ENCODE data around the gene PIGS. TPM values are rescaled to one million over a fixed set of nuclear protein-coding genes. Genes with fewer than 3 reads are reported as not detected.
"Not testable (repeated sequence)": the region's sequence is repeated elsewhere in the genome, so short reads cannot be mapped to it uniquely, and the experiment has no call there.

PIGS gene
- total RNA-seq, 4 donors from 2014 or later = 41.9 to 55.5 (median 47.2) TPM

DNA sequence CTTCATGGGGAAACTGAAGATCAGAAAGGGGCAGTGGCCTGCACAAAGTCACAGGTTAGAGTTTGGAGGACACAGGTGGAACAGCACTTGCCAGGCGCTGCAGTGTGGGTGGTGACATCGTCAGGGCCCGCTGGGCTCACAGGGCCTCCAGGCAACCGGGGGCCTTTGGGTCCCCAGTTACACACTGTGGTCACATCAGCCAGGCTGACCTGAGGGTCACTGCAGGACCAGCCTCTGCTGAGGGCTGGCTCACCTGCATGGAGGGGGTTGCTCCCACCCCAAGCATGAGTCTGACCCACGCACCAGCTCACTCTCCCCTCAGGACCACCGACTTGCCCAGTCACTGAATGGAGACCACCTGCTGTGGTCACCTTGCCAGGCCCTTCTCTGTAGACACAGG is 48.1 kb downstream of the PIGS start:
- 81% methylated on average over 6 of the region's 6 CpGs for WGBS
- Histone ChIP-seq H3K27me3 (no peaks in the 10 kb centered on the region), H3K27ac (replicated peaks in 1 of 4) (no peak overlapping the region), H3K9me3 (no peaks in the 10 kb centered on the region), H3K36me3 (no peaks in the 10 kb centered on the region), H3K4me1 (peaks cover 0 to 7% (median 7%) of the 10 kb centered on the region in 4 donors), H3K4me3 (no peak overlapping the region)
- DNase-seq (ENCODE audit: extremely low spot score) = no peak
- TF ChIP-seq, protein P1, sequence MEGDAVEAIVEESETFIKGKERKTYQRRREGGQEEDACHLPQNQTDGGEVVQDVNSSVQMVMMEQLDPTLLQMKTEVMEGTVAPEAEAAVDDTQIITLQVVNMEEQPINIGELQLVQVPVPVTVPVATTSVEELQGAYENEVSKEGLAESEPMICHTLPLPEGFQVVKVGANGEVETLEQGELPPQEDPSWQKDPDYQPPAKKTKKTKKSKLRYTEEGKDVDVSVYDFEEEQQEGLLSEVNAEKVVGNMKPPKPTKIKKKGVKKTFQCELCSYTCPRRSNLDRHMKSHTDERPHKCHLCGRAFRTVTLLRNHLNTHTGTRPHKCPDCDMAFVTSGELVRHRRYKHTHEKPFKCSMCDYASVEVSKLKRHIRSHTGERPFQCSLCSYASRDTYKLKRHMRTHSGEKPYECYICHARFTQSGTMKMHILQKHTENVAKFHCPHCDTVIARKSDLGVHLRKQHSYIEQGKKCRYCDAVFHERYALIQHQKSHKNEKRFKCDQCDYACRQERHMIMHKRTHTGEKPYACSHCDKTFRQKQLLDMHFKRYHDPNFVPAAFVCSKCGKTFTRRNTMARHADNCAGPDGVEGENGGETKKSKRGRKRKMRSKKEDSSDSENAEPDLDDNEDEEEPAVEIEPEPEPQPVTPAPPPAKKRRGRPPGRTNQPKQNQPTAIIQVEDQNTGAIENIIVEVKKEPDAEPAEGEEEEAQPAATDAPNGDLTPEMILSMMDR (IDR thresholded peaks at IDR 0.05) = no peak
- TF ChIP-seq POLR2A (IDR thresholded peaks at IDR 0.05; ENCODE audit: low read depth) (no peak), EP300 (IDR thresholded peaks at IDR 0.05) (no peak), POLR2AphosphoS5 (IDR thresholded peaks at IDR 0.05) (no peak)
- intact Hi-C loops (cut with DNase I) = no loop called here

GRCh38 chr17:28522281-28522680 is 49.0 kb downstream of the PIGS start:
- intact Hi-C loops (cut with DNase I); DNase-seq (ENCODE audit: extremely low spot score); H3K4me1 ChIP-seq; H3K9me3 ChIP-seq; H3K27me3 ChIP-seq; H3K4me3 ChIP-seq; H3K27ac ChIP-seq (replicated peaks in 1 of 4); H3K36me3 ChIP-seq: not testable (repeated sequence)
- 91% methylated on average over 4 of the region's 4 CpGs for WGBS

GRCh38 chr17:28521311-28522085 is 49.8 kb downstream of the PIGS start:
- intact Hi-C loops (cut with DNase I) = no loop called here
- Histone ChIP-seq H3K36me3 (no peaks in the 10 kb centered on the region), H3K27ac (replicated peaks in 1 of 4) (no peak overlapping the region), H3K9me3 (no peaks in the 10 kb centered on the region), H3K27me3 (no peaks in the 10 kb centered on the region), H3K4me3 (no peak overlapping the region), H3K4me1 (peaks cover 0 to 7% (median 7%) of the 10 kb centered on the region in 4 donors)
- TF ChIP-seq, protein P1 (IDR thresholded peaks at IDR 0.05) = no peak
- no peak for TF ChIP-seq POLR2AphosphoS5 (IDR thresholded peaks at IDR 0.05)
- no peak for TF ChIP-seq POLR2A (IDR thresholded peaks at IDR 0.05; ENCODE audit: low read depth)
- TF ChIP-seq EP300 (IDR thresholded peaks at IDR 0.05) = no peak
- WGBS = 67% methylated on average over 5 of the region's 21 CpGs
- no peak for DNase-seq (ENCODE audit: extremely low spot score)

DNA sequence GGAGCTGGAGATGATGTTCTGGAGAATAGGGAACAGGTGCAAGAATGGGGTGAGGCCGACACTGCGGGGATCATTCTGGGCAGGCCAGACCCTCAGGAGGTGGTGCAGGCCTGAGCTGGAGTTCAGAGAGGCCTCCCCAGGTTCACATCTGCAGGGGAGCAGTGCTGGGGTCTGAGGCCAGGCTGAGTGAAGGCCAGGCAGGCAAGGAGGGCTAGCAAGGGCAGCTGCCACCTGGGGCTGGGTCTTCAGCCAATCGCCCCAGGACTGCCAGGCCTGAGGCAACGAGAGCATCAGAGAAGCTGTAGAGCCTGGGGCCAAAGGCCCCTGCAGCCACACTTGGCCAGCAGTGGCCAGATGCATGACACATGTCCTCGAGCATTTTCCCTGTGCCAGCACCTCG is 50.6 kb downstream of the PIGS start:
- WGBS = 85% methylated on average over 3 of the region's 6 CpGs
- peaks cover 0 to 7% (median 7%) of the 10 kb centered on the region in 4 donors for H3K4me1 ChIP-seq
- TF ChIP-seq, protein P1 (IDR thresholded peaks at IDR 0.05) = no peak
- TF ChIP-seq EP300 (IDR thresholded peaks at IDR 0.05) (no peak), POLR2AphosphoS5 (IDR thresholded peaks at IDR 0.05) (no peak)

DNA sequence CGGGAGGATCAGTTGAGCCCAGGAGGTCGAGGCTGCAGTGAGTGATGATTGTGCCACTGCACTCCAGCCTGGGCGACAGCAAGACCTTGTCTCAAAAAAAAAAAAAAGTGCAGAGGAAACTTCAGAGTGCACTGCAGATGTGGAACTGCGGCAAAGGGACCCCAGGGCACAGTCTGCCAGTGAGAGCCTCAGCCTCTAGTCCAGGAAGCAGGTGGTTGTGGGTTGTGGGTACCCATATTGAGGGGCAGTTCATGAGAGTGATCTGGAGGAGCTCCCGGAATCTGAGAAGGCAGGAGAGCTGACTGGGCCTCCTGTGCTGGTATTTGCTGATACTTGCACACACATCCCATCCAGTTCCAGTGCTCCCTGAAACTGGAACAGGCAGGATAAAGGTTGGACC is 52.1 kb downstream of the PIGS start:
- no peaks in the 10 kb centered on the region for H3K36me3 ChIP-seq
- H3K4me3 ChIP-seq = no peak overlapping the region
- H3K9me3 ChIP-seq = no peaks in the 10 kb centered on the region
- intact Hi-C loops (cut with DNase I) = no loop called here
- H3K4me1 ChIP-seq = no peaks in the 10 kb centered on the region
- H3K27ac ChIP-seq (replicated peaks in 1 of 4) = no peak overlapping the region
- no peak for DNase-seq (ENCODE audit: extremely low spot score)
- WGBS = 74% methylated on average over 5 of the region's 5 CpGs
- TF ChIP-seq EP300 (IDR thresholded peaks at IDR 0.05) (no peak), POLR2AphosphoS5 (IDR thresholded peaks at IDR 0.05) (no peak), POLR2A (IDR thresholded peaks at IDR 0.05; ENCODE audit: low read depth) (no peak)
- TF ChIP-seq, protein P1 (IDR thresholded peaks at IDR 0.05) = no peak
- H3K27me3 ChIP-seq = peaks cover 0 to 6% (median 0%) of the 10 kb centered on the region in 4 donors

More for the DNA sequence above, 50.6 kb downstream of the PIGS start:
- H3K27ac ChIP-seq (replicated peaks in 1 of 4) = no peak overlapping the region
- H3K4me3 ChIP-seq = no peak overlapping the region
- no peaks in the 10 kb centered on the region for H3K36me3 ChIP-seq
- intact Hi-C loops (cut with DNase I) = no loop called here
- DNase-seq (ENCODE audit: extremely low spot score) = no peak
- H3K9me3 ChIP-seq = no peaks in the 10 kb centered on the region
- H3K27me3 ChIP-seq = no peaks in the 10 kb centered on the region
